ENCODE measurements around the gene PTTG1.

DNA sequence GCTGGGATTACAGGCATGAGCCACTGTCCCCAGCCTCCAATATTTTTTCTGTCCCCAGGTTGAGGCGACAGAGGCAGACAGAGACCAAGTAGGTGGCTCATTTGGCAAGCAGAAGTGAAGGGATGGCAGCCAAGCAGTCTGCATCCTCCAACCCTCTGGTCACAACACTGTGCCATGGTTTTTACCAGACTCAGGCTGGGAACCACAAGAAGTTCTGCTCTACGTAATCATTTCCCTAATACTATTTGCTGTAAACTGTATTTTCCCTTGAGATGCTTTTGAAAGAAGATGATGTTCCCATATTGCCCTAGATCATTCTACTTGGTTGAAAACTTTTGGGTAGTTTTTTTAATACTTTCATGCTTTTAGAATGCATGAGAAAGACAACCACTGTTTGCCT is 40.5 kb downstream of the PTTG1 start:
- TF ChIP-seq POLR2A (IDR thresholded peaks at IDR 0.05; ENCODE audit: low read depth, low read length): no peak
- TF ChIP-seq PAX5 (IDR thresholded peaks at IDR 0.05; ENCODE audit: insufficient read depth, low read length, severe bottlenecking): no peak
- 0 out of 2 replicates have a peak, but pooled peaks have one; percentile 7 for TF ChIP-seq SPI1 (IDR thresholded peaks at IDR 0.05; ENCODE audit: low read depth, low read length)

Data from GM12891 (cell line).